Measurements from ENCODE around the gene KRTAP10-4. TPM values are rescaled to one million over a fixed set of nuclear protein-coding genes. Genes with fewer than 3 reads are reported as not detected.
"Not testable (repeated sequence)": the region's sequence is repeated elsewhere in the genome, so short reads cannot be mapped to it uniquely, and the experiment has no call there.

KRTAP10-4 gene
- total RNA-seq, 1 donor from 2014 or later = not detected

DNA sequence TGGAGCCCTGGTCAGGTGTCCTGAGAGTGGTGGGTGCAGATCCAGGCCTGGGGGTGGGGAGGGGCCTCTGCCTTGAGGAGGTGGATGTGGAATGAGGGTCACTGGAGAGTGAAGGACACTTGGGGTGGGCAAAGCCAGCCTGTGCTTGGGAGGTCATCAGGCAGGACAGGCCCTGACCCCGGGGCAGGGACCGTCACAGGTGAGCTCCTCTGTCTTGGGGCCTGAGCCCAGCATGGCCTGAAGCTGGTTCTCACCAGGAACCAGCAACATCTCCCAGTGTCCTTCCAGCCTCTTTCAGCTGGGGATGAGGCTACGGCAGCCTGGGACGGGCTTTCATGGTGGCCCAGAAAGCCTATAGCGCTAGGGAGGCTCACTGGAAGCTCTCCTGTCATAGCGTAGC, 21.4 kb upstream of the KRTAP10-4 start:
- TF ChIP-seq, protein P1, sequence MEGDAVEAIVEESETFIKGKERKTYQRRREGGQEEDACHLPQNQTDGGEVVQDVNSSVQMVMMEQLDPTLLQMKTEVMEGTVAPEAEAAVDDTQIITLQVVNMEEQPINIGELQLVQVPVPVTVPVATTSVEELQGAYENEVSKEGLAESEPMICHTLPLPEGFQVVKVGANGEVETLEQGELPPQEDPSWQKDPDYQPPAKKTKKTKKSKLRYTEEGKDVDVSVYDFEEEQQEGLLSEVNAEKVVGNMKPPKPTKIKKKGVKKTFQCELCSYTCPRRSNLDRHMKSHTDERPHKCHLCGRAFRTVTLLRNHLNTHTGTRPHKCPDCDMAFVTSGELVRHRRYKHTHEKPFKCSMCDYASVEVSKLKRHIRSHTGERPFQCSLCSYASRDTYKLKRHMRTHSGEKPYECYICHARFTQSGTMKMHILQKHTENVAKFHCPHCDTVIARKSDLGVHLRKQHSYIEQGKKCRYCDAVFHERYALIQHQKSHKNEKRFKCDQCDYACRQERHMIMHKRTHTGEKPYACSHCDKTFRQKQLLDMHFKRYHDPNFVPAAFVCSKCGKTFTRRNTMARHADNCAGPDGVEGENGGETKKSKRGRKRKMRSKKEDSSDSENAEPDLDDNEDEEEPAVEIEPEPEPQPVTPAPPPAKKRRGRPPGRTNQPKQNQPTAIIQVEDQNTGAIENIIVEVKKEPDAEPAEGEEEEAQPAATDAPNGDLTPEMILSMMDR (IDR thresholded peaks at IDR 0.05; ENCODE audit: insufficient read depth, low read length, severe bottlenecking) = no peak
- Histone ChIP-seq H3K27me3 (ENCODE audit: control insufficient read depth, insufficient read depth, low read length) (no peaks in the 10 kb centered on the region), H3K36me3 (ENCODE audit: control insufficient read depth, insufficient read depth, low read length) (no peaks in the 10 kb centered on the region), H3K4me3 (ENCODE audit: low read depth, low read length) (no peak overlapping the region)
- FAIRE-seq (no peak), DNase-seq (ENCODE audit: low read depth) (no peak)

DNA sequence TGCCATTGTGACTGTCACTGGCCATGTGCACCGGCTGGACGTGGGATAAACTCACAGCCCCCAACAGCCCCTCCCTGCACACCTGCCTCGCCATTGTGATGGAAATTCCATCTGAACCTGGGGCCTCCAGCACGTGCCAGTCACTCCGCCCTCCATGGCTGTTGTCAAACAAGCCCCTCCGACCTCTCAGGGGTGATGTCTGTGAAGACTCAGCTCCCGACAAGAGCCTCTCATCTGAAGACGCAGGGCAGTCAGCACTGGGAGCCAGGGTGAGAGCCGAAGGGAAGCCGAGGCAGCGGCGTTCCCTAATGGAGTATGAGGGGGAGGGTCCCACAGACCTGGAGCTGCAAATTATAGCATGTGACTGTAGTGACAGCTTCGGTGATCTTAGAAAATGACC, 20.8 kb upstream of the KRTAP10-4 start:
- TF ChIP-seq, protein P1 (IDR thresholded peaks at IDR 0.05; ENCODE audit: insufficient read depth, low read length, severe bottlenecking) = no peak
- H3K4me3 ChIP-seq (ENCODE audit: low read depth, low read length) = no peak overlapping the region
- FAIRE-seq (no peak), DNase-seq (ENCODE audit: low read depth) (no peak)
- H3K27me3 ChIP-seq (ENCODE audit: control insufficient read depth, insufficient read depth, low read length) = no peaks in the 10 kb centered on the region
- no peaks in the 10 kb centered on the region for H3K36me3 ChIP-seq (ENCODE audit: control insufficient read depth, insufficient read depth, low read length)

DNA sequence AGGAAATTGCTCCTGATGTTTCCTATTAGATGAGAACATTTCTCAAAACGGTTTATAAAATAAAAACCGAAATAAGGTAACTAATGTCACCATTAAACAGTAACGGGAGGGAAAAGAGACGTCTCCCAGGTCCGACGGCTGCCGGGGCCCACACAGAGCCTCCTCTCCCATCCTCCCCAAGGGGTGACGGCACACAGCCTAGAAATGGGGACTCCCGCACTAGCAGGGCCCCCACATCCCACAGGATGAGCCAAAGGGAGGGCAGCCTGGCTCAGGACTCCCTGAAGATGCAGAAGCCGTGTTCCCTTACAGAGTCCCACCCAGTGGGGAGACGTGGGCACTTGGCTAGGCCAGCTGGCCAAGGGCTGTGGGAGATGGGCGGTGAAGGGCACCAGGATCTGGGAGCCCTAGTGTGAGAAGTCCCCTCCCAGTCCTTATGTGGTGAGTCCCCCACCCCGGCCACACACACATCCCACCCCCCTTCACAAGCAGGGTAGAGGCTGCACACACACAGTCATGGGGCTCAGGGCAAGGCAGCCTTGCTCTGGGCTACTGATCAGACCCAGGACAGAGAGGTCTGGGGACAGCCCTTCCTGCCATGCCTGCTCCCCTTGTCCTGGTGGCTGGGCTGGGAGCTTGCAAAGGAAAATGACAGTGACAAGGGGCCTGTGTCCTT, 18.2 kb upstream of the KRTAP10-4 start:
- Histone ChIP-seq H3K4me3 (ENCODE audit: low read depth, low read length) (no peak overlapping the region), H3K27me3 (ENCODE audit: control insufficient read depth, insufficient read depth, low read length) (no peaks in the 10 kb centered on the region)
- FAIRE-seq = no peak

DNA sequence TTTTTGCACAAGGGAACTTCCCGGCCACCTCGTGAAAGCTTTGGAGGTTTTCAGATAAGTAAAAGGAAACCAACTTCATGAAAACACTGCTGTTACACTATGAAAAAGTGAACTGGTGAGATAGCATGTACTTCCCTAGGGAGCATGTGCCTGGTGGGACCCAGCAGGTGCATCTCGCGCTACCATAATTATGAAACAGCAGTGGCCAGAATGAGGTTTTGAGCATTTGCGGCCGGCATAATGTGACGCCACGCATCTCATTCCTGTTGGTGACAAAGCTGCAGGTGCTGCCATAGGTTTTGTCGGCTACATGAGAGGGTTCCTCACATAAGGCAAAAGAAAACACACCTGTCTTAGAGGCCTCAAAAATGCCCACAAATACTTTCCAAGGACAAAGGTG, 16.6 kb upstream of the KRTAP10-4 start:
- Histone ChIP-seq H3K36me3 (ENCODE audit: control insufficient read depth, insufficient read depth, low read length) (no peaks in the 10 kb centered on the region), H3K4me3 (ENCODE audit: low read depth, low read length) (no peak overlapping the region), H3K27me3 (ENCODE audit: control insufficient read depth, insufficient read depth, low read length) (no peaks in the 10 kb centered on the region)
- DNase-seq (ENCODE audit: low read depth) (no peak), FAIRE-seq (no peak)
- TF ChIP-seq, protein P1 (IDR thresholded peaks at IDR 0.05; ENCODE audit: insufficient read depth, low read length, severe bottlenecking) = no peak

More for the DNA sequence above, 18.2 kb upstream of the KRTAP10-4 start:
- H3K36me3 ChIP-seq (ENCODE audit: control insufficient read depth, insufficient read depth, low read length) = no peaks in the 10 kb centered on the region
- no peak for DNase-seq (ENCODE audit: low read depth)
- TF ChIP-seq, protein P1 (IDR thresholded peaks at IDR 0.05; ENCODE audit: insufficient read depth, low read length, severe bottlenecking) = no peak

DNA sequence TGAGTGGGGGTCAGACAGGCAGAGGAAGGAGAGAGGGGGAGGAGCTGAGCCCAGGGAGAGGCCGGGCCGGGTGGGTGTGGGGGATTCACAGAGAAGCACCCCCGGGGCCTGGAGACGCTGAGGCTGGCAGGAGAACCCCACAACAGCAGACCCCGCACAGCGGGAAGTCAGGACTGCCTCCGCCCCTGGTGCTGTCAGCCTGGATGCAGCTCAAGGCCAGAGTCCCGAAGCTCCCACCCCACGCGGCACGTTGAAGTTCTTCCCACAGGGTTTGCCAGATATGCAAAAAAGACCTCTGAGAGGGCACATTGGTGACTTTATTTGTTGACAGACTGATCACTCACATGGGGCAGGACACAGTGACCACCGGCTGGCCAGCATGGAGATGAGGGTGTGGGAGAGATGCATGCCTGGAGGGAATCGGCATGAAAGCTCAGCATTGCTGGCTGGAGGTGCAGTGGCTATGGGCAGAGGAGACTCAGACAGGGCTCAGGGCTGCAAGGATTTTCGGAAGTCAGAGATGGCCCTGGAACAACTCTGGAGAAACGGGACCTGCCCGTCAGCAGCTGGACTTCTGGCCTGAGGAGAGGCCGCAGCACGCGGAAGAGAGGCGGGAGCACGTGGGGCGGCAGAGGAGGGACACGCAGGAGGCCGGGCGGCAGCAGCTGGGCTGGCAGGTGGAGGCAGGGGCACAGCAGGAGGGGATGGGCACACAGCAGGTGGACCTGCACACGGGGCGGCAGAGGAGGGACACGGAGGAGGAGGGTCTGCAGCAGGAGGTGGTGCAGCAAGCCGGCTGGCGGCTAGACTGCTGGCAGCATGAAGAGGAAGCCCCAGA, 15.8 kb upstream of the KRTAP10-4 start:
- no peaks in the 10 kb centered on the region for H3K27me3 ChIP-seq (ENCODE audit: control insufficient read depth, insufficient read depth, low read length)
- H3K36me3 ChIP-seq (ENCODE audit: control insufficient read depth, insufficient read depth, low read length) = no peaks in the 10 kb centered on the region
- no peak for FAIRE-seq
- TF ChIP-seq, protein P1 (IDR thresholded peaks at IDR 0.05; ENCODE audit: insufficient read depth, low read length, severe bottlenecking) = no peak
- DNase-seq (ENCODE audit: low read depth) = no peak
- H3K4me3 ChIP-seq (ENCODE audit: low read depth, low read length) = no peak overlapping the region

DNA sequence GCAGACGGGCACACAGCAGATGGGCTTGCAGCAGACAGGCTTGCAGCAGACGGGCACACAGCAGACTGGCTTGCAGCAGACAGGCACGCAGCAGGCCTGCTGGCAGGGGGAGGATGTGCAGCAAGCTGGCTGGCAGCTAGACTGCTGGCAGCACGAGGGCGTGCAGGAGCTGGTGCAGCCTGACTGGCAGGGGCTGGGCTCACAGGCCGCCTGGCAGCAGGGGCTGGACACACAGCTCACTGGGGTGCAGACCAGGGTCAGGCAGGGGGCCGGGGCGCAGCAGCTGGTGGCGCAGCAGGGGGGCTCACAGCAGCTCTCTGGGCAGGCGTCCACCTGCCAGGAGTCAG, 15.2 kb upstream of the KRTAP10-4 start:
- not testable (repeated sequence) for DNase-seq (ENCODE audit: low read depth); H3K36me3 ChIP-seq (ENCODE audit: control insufficient read depth, insufficient read depth, low read length); FAIRE-seq; H3K4me3 ChIP-seq (ENCODE audit: low read depth, low read length); H3K27me3 ChIP-seq (ENCODE audit: control insufficient read depth, insufficient read depth, low read length)

Data from bronchial epithelial cell (primary cell).